Peyer's patch (tissue), 4 donors: Measurements from ENCODE around the gene SF1. TPM values are rescaled to one million over a fixed set of nuclear protein-coding genes. Genes with fewer than 3 reads are reported as not detected.

Experiments
- DNase-seq, 3 donors: peaks; one replicate each; pipeline ENCODE4 v3.0.0-alpha.2; 2017 to 2019
- H3K27ac ChIP-seq, 4 donors: fragments of 200-600 bp; sonication (generic); one replicate each; pipeline ENCODE4 v1.5.1; 2016 to 2019
- H3K27me3 ChIP-seq, 2 donors: fragments of 200-600 bp; sonication (generic); one replicate each; pipeline ENCODE4 v1.5.1; 2019
- H3K36me3 ChIP-seq, 3 donors: fragments of 200-600 bp; sonication (generic); one replicate each; pipeline ENCODE4 v1.5.1; 2016 to 2019
- H3K4me1 ChIP-seq, 4 donors: fragments of 200-600 bp; sonication (generic); one replicate each; pipeline ENCODE4 v1.5.1; 2016 to 2019
- H3K4me3 ChIP-seq, 4 donors: fragments of 200-600 bp; sonication (generic); 1 replicate in 3 of 4; 2 replicates in 1 of 4; pipeline ENCODE4 v1.5.1; 2016 to 2019; ENCODE audit warnings: mild to moderate bottlenecking in 1 of 4
- H3K9me3 ChIP-seq, 4 donors: fragments of 200-600 bp; sonication (generic); one replicate each; pipeline ENCODE4 v1.5.1; 2016 to 2019; ENCODE audit warnings: mild to moderate bottlenecking in 1 of 4
- POLR2A ChIP-seq, 2 donors: fragments of 450-650 bp; IDR thresholded peaks; one replicate each; pipeline ENCODE4 v1.5.1; 2017; ENCODE audit warnings: antibody characterized with exemption in 2 of 2, mild to moderate bottlenecking in 2 of 2, moderate library complexity in 2 of 2
- total RNA-seq, 4 donors: library from RNA; depleted of rRNA; stranded (reverse); fragments of >200 nt; gene quantifications; one replicate each; pipeline ENCODE4 v1.1.0, GENCODE V29; 2016
- TF ChIP-seq, protein P1 (sequence below), 6 experiments: fragments of 450-650 bp in 4 of 6; fragments of 200-600 bp in 2 of 6; sonication (generic) in 1 of 6; IDR thresholded peaks; one replicate each; pipeline ENCODE4 v1.5.1; 2017 to 2019; ENCODE audit warnings: antibody characterized with exemption in 6 of 6, mild to moderate bottlenecking in 3 of 6, moderate library complexity in 1 of 6

Gene SF1
- total RNA-seq, 4 donors from 2014 or later: 247 to 621 (median 392) TPM

DNA sequence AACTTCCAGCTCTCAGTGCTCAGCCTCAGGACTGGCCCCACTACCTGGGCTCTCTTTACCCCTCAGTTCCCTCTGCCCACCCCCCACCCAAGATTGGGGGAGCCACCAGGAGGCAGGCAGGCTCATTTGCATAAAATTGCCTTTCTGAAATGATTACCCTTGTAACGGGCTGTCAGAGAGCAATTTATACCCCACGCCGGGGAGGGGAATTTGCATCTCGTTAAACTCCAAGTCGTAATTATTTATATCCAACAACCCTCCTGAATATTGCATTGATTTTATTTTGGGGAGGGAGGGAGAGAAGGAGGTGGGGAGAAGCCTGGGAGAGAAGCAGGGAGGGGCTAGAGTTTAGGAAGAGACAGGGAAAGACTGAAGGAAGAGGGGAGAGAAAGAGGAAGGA lies 63.7 kb downstream of the SF1 start:
- Histone ChIP-seq H3K36me3 (no peaks in the 10 kb centered on the region), H3K4me3 (no peak overlapping the region), H3K27me3 (peaks cover 0 to 50% of the 10 kb centered on the region in 2 donors), H3K4me1 (peaks cover 0 to 22% (median 10%) of the 10 kb centered on the region in 4 donors), H3K9me3 (no peaks in the 10 kb centered on the region), H3K27ac (no peak overlapping the region)
- DNase-seq: no peak
- TF ChIP-seq, protein P1, sequence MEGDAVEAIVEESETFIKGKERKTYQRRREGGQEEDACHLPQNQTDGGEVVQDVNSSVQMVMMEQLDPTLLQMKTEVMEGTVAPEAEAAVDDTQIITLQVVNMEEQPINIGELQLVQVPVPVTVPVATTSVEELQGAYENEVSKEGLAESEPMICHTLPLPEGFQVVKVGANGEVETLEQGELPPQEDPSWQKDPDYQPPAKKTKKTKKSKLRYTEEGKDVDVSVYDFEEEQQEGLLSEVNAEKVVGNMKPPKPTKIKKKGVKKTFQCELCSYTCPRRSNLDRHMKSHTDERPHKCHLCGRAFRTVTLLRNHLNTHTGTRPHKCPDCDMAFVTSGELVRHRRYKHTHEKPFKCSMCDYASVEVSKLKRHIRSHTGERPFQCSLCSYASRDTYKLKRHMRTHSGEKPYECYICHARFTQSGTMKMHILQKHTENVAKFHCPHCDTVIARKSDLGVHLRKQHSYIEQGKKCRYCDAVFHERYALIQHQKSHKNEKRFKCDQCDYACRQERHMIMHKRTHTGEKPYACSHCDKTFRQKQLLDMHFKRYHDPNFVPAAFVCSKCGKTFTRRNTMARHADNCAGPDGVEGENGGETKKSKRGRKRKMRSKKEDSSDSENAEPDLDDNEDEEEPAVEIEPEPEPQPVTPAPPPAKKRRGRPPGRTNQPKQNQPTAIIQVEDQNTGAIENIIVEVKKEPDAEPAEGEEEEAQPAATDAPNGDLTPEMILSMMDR (IDR thresholded peaks at IDR 0.05): no peak
- TF ChIP-seq POLR2A (IDR thresholded peaks at IDR 0.05): no peak

Other genes starting within 250 kb of the SF1 start
- not detected for gene SLC22A11, start 222.6 kb downstream of the SF1 start, total RNA-seq
- not detected for gene SLC22A12, start 187.3 kb downstream of the SF1 start, total RNA-seq
- 1 to 10 TPM; 1.6 to 4.2 (median 3.0) TPM for gene NRXN2, start 55.3 kb downstream of the SF1 start, total RNA-seq
- gene RASGRP2, start 34.4 kb downstream of the SF1 start, total RNA-seq: 100 to 1,000 TPM in 1 of 4 donors, 10 to 100 TPM in 3; 11.5 to 210 (median 16.0) TPM
- gene PYGM, start 18.6 kb downstream of the SF1 start, total RNA-seq: 1 to 10 TPM in 3 of 4 donors, not detected in 1; 2.4 to 5.0 (median 2.5) TPM
- gene MAP4K2, start 24.7 kb upstream of the SF1 start, total RNA-seq: 10 to 100 TPM in 3 of 4 donors, 1 to 10 TPM in 1; 3.3 to 34.7 (median 20.3) TPM
- 10 to 100 TPM; 20.3 to 47.0 (median 31.9) TPM for gene MEN1, start 32.0 kb upstream of the SF1 start, total RNA-seq
- 10 to 100 TPM; 25.6 to 78.6 (median 52.1) TPM for gene CDC42BPG, start 66.1 kb upstream of the SF1 start, total RNA-seq
- 100 to 1,000 TPM in 2 of 4 donors, 10 to 100 TPM in 2; 56.2 to 185 (median 98.6) TPM for gene EHD1, start 100.1 kb upstream of the SF1 start, total RNA-seq
- 10 to 100 TPM; 38.8 to 79.6 (median 66.6) TPM for gene ATG2A, start 138.7 kb upstream of the SF1 start, total RNA-seq
- gene PPP2R5B, start 146.1 kb upstream of the SF1 start, total RNA-seq: 10 to 100 TPM; 20.0 to 46.2 (median 22.5) TPM
- not detected for gene GPHA2, start 157.4 kb upstream of the SF1 start, total RNA-seq
- not detected for gene MAJIN, start 193.6 kb upstream of the SF1 start, total RNA-seq
- 10 to 100 TPM in 3 of 4 donors, 1 to 10 TPM in 1; 5.0 to 12.0 (median 11.2) TPM for gene BATF2, start 218.4 kb upstream of the SF1 start, total RNA-seq
- 100 to 1,000 TPM in 1 of 4 donors, 10 to 100 TPM in 3; 64.4 to 103 (median 77.2) TPM for gene ARL2, start 235.6 kb upstream of the SF1 start, total RNA-seq
- 10 to 100 TPM; 15.7 to 39.0 (median 27.3) TPM for gene SNX15, start 248.9 kb upstream of the SF1 start, total RNA-seq